IPS-11a (cell line): ENCODE data around the gene DHX38.
"Not testable (repeated sequence)": the region's sequence is repeated elsewhere in the genome, so short reads cannot be mapped to it uniquely, and the experiment has no call there.

Experiments used
- H3K4me3 ChIP-seq: one replicate; pipeline ENCODE4 v1.5.1; 2013; ENCODE audit warnings: low read depth, low read length, control low read depth

DHX38 gene

GRCh38 chr16:72093448-72094265, at the start of gene DHX38, which contains the start of gene TXNL4B:
TSS of gene DHX38 (plus strand) at chr16:72093847. CDS start at chr16:72096158, 2,311 bp downstream.
TSS of gene TXNL4B (minus strand) at chr16:72093620. CDS start at chr16:72090749, 2,871 bp downstream.
- H3K4me3 ChIP-seq, result peak within 1 kb of the TSS; percentile 95

GRCh38 chr16:72044296-72044695, 49.4 kb upstream of the DHX38 start:
- no peak overlapping the region for H3K4me3 ChIP-seq

DNA sequence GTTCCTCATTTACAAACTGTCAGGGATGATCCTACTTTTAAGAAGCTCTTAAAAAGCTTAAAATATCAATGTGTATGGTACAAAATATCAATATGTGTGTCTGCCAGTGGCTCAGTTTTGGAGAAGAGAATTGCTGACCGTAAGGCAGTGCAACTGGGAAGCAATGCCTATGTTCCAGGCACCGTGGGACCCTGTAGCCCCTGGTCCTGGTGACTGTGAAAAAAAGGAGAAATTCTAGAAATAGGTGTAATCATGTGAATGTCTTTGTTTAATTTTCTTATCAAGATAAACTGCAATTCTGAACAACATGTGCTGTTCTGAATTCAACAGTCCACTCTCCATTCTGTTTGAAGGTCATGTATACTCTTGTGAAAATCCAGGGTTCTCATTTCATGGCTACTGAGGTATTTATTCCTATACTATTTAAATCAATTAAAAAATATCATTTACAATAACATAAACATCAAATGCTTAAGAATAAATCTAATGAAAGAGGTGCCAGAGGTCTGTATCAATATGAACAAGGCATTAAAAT, 48.8 kb upstream of the DHX38 start:
- no peak overlapping the region for H3K4me3 ChIP-seq

DNA sequence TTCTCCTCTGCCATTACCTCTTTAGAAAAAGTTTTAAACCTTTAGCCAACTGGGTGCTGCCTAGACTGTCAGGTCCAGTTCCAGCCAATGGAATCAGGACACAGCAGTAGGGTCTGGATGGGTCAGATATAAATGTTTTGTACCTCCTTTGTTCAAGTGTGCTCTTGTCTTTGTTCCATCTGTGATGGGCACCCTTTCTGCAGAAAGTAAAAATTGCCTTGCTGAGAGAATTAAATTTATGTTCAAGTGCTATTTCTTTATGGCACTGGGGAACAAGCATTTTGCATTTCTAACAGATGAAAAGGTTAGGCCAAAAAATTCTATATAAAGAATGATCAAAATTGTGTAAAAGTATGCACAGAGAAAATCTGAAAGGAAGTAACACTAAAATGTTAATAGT, 44.5 kb upstream of the DHX38 start:
- H3K4me3 ChIP-seq, result no peak overlapping the region

DNA sequence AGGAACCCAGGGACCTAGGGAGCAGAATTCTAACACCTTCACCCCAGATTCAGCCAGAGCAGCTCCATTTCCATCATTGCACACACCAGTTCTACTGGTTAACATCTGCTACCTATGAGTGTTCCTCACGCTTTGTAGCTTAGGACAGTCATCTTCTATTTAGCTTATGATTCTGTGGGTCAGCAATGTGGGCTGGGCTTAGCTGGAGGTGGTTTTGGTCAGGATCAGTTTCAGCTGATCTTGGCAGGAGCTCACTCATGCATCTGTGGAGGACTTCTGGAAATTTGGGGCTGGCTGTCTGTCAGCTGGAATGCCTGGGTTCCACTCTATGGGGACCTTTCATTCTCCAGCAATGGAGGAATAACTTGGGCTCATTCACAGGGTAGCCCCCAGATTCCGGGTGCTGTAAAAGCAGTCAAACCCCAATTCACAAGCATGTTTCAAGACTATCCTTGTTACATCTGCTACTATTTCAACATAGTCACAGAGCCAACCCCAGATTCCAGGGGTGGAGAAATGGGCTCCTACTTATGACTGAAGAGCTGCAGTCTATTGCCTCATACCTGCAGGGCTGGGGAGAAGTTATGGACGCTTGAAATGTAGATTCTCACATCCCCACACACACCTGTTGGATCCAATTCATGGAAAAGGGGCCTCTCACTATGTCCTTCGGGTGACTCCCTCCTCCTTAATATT, 42.7 kb upstream of the DHX38 start:
- H3K4me3 ChIP-seq, result no peak overlapping the region

DNA sequence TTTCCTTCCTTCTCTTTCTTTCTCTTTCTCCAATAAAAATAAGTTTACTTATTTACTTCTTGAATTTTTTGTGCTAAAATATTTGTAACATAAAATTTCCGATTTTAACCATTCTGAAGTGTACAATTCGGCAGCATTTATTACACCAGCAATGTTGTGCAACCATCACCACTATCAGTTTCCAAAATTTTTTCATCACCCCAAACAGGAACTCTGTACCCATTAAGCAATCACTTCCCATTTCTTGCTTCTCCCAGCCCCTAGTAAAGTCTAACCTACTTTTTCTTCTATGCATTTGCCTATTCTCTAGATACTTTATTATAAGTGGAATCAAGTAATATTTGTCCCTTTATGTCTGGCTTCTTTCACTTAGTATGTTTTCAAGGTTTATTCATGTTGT, 41.8 kb upstream of the DHX38 start:
- H3K4me3 ChIP-seq, result no peak overlapping the region

DNA sequence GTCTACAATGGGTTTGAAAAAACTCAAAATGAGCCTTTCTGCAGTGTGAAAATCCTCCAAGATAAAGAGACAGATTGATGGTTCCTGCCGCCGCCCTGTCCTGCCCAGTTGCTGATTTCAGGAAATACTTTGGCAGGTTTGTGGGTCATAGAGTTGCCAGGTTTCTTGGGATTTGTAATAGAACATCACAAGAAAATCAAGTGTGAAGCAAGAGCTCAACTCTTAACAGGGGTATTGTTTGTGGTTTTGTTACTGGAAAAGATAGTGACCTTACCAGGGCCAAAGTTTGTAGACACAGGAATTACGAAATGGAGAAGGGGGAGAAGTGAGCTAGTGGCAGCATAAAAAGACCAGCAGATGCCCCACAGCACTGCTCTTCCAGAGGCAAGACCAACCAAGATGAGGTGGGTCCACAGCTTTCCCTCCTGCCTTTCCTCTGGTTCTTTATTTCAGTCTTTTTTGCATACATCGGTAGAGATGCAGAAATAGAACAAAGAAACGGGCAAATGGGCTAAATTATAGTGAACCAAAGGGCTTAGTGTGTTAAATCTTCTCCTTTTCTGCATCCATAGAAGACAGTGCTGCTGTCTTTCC, 39.3 kb upstream of the DHX38 start, which contains the start of gene HP:
Gene HP, plus strand, starts transcription at position 252 of the 594 bp plus-strand sequence. Its CDS starts 148 bp downstream, at position 400.
- H3K4me3 ChIP-seq, result not testable (repeated sequence)

DNA sequence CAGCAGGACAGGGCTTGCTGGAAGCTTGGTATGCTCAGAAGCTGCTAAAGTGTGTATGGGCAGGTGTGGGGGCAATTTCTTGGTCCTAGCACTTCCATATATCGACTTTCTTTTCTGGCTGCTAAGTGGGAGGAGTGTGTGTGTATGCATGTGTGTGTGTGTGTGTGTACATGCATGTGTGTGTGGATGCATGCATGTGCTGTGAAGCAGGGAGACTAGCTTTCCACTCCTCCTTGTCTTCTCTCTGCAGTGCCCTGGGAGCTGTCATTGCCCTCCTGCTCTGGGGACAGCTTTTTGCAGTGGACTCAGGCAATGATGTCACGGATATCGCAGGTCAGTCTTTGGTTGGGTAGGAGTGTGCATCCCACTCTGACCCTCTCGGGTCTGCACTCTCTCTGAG, 37.7 kb upstream of the DHX38 start:
- H3K4me3 ChIP-seq, result no peak overlapping the region

DNA sequence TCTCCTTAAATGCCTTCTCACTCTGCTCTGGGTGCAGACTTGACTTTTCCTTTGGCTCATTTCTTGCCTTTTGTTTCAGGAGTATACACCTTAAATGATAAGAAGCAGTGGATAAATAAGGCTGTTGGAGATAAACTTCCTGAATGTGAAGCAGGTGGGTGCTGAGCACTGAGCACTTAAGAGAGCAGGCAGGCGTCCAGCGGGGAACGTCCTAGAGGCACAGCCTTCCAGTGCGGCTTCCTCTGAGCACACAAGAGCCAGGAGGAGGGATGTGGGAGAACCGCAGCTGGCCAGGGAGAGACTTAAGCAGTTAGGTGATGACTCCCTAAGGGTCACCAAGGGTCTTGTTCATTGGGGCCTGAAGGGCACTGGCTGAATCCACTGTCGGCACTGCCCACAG, 36.3 kb upstream of the DHX38 start:
- not testable (repeated sequence) for H3K4me3 ChIP-seq

GRCh38 chr16:72059060-72059459, 34.6 kb upstream of the DHX38 start:
- H3K4me3 ChIP-seq, result not testable (repeated sequence)

GRCh38 chr16:72060405-72060804, 33.2 kb upstream of the DHX38 start:
- no peak overlapping the region for H3K4me3 ChIP-seq

DNA sequence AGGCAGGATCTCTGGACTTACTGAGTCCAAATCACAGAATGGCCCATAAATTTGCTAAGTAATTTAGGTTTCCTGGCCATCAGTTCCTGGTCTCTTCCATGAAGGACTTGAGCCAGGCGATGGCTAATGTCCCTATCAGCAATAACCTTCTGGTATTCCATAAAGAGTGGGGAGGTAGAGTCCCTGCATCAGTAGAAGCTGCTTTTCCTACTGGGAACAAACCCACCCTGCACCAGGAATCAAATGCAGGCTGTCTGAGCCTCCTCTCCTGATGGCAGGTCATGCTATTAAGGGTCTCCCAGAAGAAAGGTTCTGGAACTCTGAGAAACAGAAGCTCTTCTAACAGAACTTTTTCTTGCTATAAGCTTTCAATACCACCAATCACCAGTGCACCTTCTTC, 32.1 kb upstream of the DHX38 start:
- no peak overlapping the region for H3K4me3 ChIP-seq

DNA sequence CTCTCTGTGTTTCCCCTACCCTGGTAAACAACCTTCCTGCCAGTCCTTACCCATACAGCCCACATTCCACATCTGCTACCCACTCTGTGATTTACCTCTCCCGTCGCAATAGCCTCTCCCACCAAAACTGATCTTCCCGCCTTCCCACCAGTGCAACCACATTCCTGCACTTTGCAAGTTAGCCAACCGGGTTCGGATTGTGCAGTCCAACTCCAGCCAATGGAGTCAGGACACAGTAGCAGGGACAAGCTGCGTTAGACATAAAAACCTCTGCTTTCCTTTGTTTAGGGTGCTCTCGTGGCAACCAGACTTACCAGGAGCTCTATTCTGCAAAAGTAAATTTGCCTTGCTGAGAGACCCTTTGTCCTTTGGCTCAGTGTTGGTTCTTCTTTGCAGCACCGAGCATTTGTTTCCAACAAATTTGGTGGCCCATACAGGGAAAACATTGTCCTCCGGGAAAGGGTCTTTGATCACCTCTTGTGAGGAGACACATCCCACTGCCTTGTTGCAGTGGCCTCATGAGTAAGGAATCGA, 29.2 kb upstream of the DHX38 start:
- no peak overlapping the region for H3K4me3 ChIP-seq

GRCh38 chr16:72066747-72067146, 26.9 kb upstream of the DHX38 start:
- no peak overlapping the region for H3K4me3 ChIP-seq

DNA sequence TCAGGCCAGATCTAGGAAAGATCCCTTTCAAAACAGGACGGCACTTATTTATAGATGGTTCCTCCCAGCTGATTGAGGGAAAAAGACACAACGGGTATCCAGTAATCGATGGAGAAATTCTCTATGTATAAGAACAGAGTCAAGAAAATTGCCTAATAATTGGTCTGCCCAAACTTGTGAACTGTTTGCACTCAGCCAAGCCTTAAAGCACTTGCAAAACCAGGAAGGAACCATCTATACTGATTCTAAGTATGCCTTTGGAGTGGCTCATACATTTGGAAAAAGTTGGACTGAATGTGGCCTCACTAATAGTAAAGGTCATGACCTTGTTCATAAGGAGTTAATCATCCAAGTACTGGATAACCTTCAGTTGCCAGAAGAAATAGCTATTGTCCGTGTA, 24.7 kb upstream of the DHX38 start:
- no peak overlapping the region for H3K4me3 ChIP-seq

DNA sequence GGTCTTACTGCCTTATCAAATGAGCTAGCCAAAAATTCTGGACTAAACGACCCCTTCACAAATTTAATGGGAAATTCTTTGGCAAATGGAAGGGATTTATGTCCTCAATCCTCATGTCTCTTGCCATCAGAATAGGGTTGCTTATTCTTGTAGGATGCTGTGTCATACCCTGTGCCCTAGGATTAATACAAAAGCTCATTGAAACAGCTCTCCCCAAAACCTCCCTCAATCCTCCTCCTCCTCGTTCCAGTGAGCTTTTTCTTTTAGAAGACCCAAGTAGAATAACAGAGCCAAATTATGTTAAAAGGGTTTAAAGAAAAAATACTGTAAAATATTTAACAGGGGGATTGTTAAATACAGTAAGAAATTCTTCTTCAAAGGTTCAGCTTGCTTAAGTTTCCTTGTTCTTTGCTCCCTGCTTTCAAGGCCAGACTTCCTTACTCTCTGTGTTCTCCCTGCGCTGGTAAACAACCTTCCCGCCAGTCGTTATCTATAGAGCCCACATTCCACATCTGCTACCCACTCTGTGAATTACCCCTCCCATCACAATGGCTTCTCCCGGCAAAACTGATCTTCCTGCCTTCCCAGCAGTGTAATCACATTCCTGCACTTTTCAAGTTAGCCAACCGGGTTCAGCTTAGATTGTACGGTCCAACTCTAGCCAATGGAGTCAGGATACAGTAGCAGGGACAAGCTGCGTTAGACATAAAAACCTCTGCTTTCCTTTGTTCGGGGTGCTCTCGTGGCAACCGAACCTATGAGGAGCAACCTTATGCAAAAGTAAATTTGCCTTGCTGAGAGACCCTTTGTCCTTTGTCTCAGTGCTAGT, 20.9 kb upstream of the DHX38 start:
- H3K4me3 ChIP-seq, result no peak overlapping the region

DNA sequence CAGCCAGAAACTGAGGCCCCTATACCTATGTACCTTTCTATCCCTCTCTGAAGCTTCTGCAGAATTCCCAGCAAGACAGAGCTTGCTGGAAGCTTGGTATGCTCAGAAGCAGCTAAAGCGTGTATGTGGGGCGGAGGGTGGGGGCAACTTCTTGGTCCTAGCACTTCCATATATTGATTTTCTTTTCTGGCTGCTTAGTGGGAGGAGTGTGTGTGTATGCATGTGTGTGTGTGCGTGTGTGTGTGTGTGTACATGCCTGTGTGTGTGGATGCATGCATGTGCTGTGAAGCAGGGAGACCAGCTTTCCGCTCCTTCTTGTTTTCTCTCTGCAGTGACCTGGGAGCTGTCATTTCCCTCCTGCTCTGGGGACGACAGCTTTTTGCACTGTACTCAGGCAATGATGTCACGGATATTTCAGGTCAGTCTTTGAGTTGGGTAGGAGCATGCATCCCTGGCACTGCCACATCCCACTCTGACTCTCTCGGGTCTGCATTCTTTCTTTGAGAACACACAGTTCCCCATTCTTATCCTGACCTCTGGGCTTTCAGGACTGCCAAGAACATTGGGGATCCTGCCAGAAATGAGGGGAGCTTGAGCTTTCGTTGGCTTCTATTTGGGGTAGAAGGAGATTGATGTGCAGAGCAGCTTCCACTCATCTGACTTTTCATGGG, 20.0 kb upstream of the DHX38 start:
- H3K4me3 ChIP-seq, result no peak overlapping the region

GRCh38 chr16:72075067-72075466, 18.6 kb upstream of the DHX38 start:
- H3K4me3 ChIP-seq, result not testable (repeated sequence)

DNA sequence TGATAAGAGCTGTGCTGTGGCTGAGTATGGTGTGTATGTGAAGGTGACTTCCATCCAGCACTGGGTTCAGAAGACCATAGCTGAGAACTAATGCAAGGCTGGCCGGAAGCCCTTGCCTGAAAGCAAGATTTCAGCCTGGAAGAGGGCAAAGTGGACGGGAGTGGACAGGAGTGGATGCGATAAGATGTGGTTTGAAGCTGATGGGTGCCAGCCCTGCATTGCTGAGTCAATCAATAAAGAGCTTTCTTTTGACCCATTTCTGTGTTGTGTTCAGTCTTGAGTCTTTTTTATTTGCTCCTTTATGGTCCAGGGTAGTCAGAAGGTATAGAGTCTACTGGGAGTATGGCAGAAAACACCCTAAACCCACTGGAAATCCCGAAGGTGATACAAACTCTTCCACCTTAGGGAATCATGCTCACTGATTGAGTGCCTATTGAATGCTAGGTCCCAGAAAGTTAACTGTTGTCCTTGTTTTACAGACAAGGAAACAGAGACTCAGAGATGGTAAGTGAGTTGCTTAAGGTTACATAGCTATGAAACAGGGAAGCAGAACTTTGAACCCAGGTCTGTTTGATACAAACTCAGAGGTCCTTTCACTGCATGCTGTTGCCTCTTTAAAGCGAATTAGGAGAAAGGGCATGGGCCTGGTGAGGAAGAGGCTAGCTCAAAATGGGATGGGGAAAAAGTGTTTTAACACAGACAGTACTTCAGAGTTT, 16.5 kb upstream of the DHX38 start:
- not testable (repeated sequence) for H3K4me3 ChIP-seq
